Hematopoietic multipotent progenitor cell treated with erythropoietin and hydrocortisone succinate and interleukin-3 and kit ligand, for 8 days (in vitro differentiated cells): ENCODE results near the gene GJC3.
"Not testable (repeated sequence)": the region's sequence is repeated elsewhere in the genome, so short reads cannot be mapped to it uniquely, and the experiment has no call there.

ENCODE experiments used
- DNase-seq: peaks from one replicate; pipeline ENCODE4 v3.0.0-alpha.2; 2015

GJC3 gene

GRCh38 chr7:99928994-99929729 is at the start of gene GJC3:
Gene GJC3, minus strand, starts transcription at chr7:99929620. Its CDS starts 0 bp downstream, at chr7:99929620.
- DNase-seq = peak; percentile 38

GRCh38 chr7:99976626-99977025 is 47.2 kb upstream of the GJC3 start:
- DNase-seq = no peak

GRCh38 chr7:99975782-99976521 is 46.5 kb upstream of the GJC3 start, which contains the start of gene AZGP1:
Gene AZGP1, minus strand, starts transcription at chr7:99976031. Its CDS starts 11 bp downstream, at chr7:99976020.
- peak; percentile 71 for DNase-seq

GRCh38 chr7:99974681-99975080 is 45.3 kb upstream of the GJC3 start:
- DNase-seq = no peak

- not testable (repeated sequence) for DNase-seq
Measured at GRCh38 chr7:99973817-99974216, 44.4 kb upstream of the GJC3 start.

GRCh38 chr7:99971242-99971641 is 41.8 kb upstream of the GJC3 start:
- no peak for DNase-seq

GRCh38 chr7:99969813-99970212 is 40.4 kb upstream of the GJC3 start:
- DNase-seq = not testable (repeated sequence)

GRCh38 chr7:99969298-99969697 is 39.9 kb upstream of the GJC3 start:
- DNase-seq = no peak

- no peak for DNase-seq
Measured at GRCh38 chr7:99958564-99959227, 29.3 kb upstream of the GJC3 start.

GRCh38 chr7:99955247-99955646 is 25.8 kb upstream of the GJC3 start:
- no peak for DNase-seq

- DNase-seq = not testable (repeated sequence)
Measured at GRCh38 chr7:99954643-99955042, 25.2 kb upstream of the GJC3 start.

- no peak for DNase-seq
Measured at GRCh38 chr7:99953649-99954048, 24.2 kb upstream of the GJC3 start.

- DNase-seq = not testable (repeated sequence)
Measured at GRCh38 chr7:99952649-99953048, 23.2 kb upstream of the GJC3 start.

GRCh38 chr7:99950819-99951218 is 21.4 kb upstream of the GJC3 start:
- DNase-seq = not testable (repeated sequence)

GRCh38 chr7:99949645-99950228 is 20.3 kb upstream of the GJC3 start:
- DNase-seq = peak; percentile 10

- no peak for DNase-seq
Measured at GRCh38 chr7:99947608-99948007, 18.2 kb upstream of the GJC3 start.

GRCh38 chr7:99944497-99945070 is 15.2 kb upstream of the GJC3 start:
- no peak for DNase-seq

- DNase-seq = no peak
Measured at GRCh38 chr7:99943641-99944496, 14.4 kb upstream of the GJC3 start.

GRCh38 chr7:99938296-99938695 is 8.9 kb upstream of the GJC3 start:
- no peak for DNase-seq

GRCh38 chr7:99935009-99935408 is 5.6 kb upstream of the GJC3 start:
- peak; percentile 80 for DNase-seq

- no peak for DNase-seq
Measured at GRCh38 chr7:99930376-99930775, 956 bp upstream of the GJC3 start.

- DNase-seq = no peak
Measured at GRCh38 chr7:99929730-99930053, 272 bp upstream of the GJC3 start.
